ENCODE measurements around the gene SPEM2. TPM values are rescaled to one million over a fixed set of nuclear protein-coding genes. Genes with fewer than 3 reads are reported as not detected.
"Not testable (repeated sequence)": the region's sequence is repeated elsewhere in the genome, so short reads cannot be mapped to it uniquely, and the experiment has no call there.

SPEM2 gene
- total RNA-seq, 1 donor from 2014 or later, result not detected

GRCh38 chr17:7471729-7472128, 46.3 kb downstream of the SPEM2 start:
- no peak for DNase-seq (ENCODE audit: low spot score)

DNA sequence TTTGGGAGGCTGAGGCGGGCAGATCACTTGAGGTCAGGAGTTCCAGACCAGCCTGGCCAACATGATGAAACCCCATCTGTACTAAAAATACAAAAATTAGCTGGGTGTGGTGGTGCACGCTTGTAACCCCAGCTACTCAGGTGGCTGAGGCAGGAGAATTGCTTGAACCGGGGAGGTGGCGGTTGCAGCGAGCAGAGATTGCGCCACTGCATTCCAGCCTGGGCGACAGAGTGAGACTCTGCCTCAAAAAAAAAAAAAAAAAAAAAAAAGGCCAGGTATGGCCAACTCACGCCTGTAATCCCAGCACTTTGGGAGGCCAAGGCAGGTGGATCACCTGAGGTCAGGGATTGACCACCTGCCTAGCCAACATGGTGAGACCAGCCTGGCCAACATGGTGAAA, 49.4 kb downstream of the SPEM2 start:
- not testable (repeated sequence) for DNase-seq (ENCODE audit: low spot score)

DNA sequence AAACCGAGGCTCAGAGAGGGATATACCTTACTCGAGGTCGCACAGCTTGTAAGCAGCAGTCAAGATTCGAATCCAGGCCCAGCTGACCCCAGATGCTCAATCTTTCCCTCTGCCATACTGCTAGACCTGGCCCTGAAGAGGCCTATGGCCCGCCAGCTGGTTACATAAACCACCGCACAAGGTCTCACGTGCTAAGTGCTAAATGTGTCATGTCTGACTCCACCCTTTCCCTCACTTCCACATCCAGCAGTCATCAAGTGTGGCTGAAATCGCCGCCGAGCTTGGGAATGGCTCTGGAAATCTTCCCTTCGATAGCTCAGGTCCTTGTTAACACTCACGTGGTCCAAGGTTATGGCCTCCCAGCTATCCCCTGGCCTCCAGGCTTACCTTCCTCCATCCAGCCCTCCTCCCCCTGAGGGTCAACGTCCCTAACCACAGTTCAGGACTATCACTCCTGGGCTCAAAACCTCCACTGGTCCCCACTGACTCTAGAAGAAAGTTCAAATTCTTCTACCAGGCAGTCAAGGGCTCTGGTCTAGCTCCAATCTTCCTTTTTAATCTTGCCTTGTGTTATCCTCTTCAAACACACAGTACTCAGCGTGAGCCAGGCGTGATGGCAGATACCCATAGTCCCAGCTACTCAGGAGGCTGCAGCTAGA, 50.5 kb downstream of the SPEM2 start:
- no peak for DNase-seq (ENCODE audit: low spot score)

DNA sequence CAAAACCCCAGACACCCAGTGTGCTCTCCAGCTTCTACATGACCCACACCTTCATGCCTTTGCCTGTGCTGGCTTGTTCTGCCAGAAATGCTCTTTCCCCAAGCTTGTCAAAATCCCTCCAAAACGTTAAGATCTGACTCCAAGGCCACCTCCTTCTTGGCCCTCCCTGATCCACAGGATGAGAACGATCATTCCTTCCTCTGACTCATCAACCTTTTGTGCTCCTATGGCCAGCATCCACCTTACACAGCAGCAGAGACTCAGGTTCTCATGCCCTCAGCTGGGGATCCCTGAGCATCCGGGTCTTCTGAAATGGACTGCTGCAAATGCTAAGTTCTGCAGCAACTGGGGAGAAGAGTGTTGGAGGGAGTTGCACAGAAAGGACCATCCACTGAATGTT, 51.1 kb downstream of the SPEM2 start:
- no peak for DNase-seq (ENCODE audit: low spot score)

GRCh38 chr17:7476951-7477350, 51.5 kb downstream of the SPEM2 start:
- no peak for DNase-seq (ENCODE audit: low spot score)

Other genes with a start within 250 kb of the SPEM2 start
- 2.6 TPM for gene ASGR1, start 246.2 kb upstream of the SPEM2 start, total RNA-seq
- gene DLG4, start 205.8 kb upstream of the SPEM2 start, total RNA-seq, result 26.8 TPM
- 855 TPM for gene ACADVL, start 205.7 kb upstream of the SPEM2 start, total RNA-seq
- gene DVL2, start 191.1 kb upstream of the SPEM2 start, total RNA-seq, result 38.4 TPM
- gene PHF23, start 186.2 kb upstream of the SPEM2 start, total RNA-seq, result 37.6 TPM
- gene GABARAP, start 183.2 kb upstream of the SPEM2 start, total RNA-seq, result 453 TPM
- gene CTDNEP1, start 173.9 kb upstream of the SPEM2 start, total RNA-seq, result 116 TPM
- gene ELP5, start 173.4 kb upstream of the SPEM2 start, total RNA-seq, result 46.3 TPM
- gene CLDN7, start 163.1 kb upstream of the SPEM2 start, total RNA-seq, result 157 TPM
- 11.2 TPM for gene SLC2A4, start 143.9 kb upstream of the SPEM2 start, total RNA-seq
- not detected for gene YBX2, start 131.0 kb upstream of the SPEM2 start, total RNA-seq
- 425 TPM for gene EIF5A, start 118.0 kb upstream of the SPEM2 start, total RNA-seq
- 67.6 TPM for gene GPS2, start 110.3 kb upstream of the SPEM2 start, total RNA-seq
- 49.6 TPM for gene NEURL4, start 96.3 kb upstream of the SPEM2 start, total RNA-seq
- 12.7 TPM for gene ACAP1, start 89.1 kb upstream of the SPEM2 start, total RNA-seq
- gene KCTD11, start 73.5 kb upstream of the SPEM2 start, total RNA-seq, result 11.5 TPM
- not detected for gene TMEM95, start 70.5 kb upstream of the SPEM2 start, total RNA-seq
- gene TNK1, start 44.5 kb upstream of the SPEM2 start, total RNA-seq, result 12.3 TPM
- 43.0 TPM for gene PLSCR3, start 31.1 kb upstream of the SPEM2 start, total RNA-seq
- 115 TPM for gene TMEM256, start 21.5 kb upstream of the SPEM2 start, total RNA-seq
- gene NLGN2, start 17.8 kb upstream of the SPEM2 start, total RNA-seq, result 22.3 TPM
- gene SPEM1, start 5.3 kb upstream of the SPEM2 start, total RNA-seq, result not detected
- not detected for gene SPEM3, start 3.2 kb downstream of the SPEM2 start, total RNA-seq
- gene TMEM102, start 9.8 kb downstream of the SPEM2 start, total RNA-seq, result 8.1 TPM
- 3.5 TPM for gene FGF11, start 13.9 kb downstream of the SPEM2 start, total RNA-seq
- 6.8 TPM for gene CHRNB1, start 19.4 kb downstream of the SPEM2 start, total RNA-seq
- 65.5 TPM for gene ZBTB4, start 54.0 kb downstream of the SPEM2 start, total RNA-seq
- gene SLC35G6, start 55.8 kb downstream of the SPEM2 start, total RNA-seq, result not detected
- gene POLR2A, start 58.8 kb downstream of the SPEM2 start, total RNA-seq, result 151 TPM
- gene TNFSF12, start 123.4 kb downstream of the SPEM2 start, total RNA-seq, result 30.6 TPM
- gene TNFSF13, start 133.1 kb downstream of the SPEM2 start, total RNA-seq, result 23.0 TPM
- 43.9 TPM for gene SENP3, start 136.3 kb downstream of the SPEM2 start, total RNA-seq
- gene CD68, start 154.0 kb downstream of the SPEM2 start, total RNA-seq, result 61.0 TPM
- gene MPDU1, start 158.2 kb downstream of the SPEM2 start, total RNA-seq, result 68.1 TPM
- 8.0 TPM for gene SOX15, start 164.5 kb downstream of the SPEM2 start, total RNA-seq
- gene FXR2, start 189.3 kb downstream of the SPEM2 start, total RNA-seq, result 30.6 TPM
- 57.1 TPM for gene SAT2, start 202.2 kb downstream of the SPEM2 start, total RNA-seq
- not detected for gene SHBG, start 204.5 kb downstream of the SPEM2 start, total RNA-seq
- gene ATP1B2, start 225.3 kb downstream of the SPEM2 start, total RNA-seq, result 10.0 TPM